Endothelial cell of umbilical vein (primary cell): ENCODE measurements around the gene PRLR. TPM values are rescaled to one million over a fixed set of nuclear protein-coding genes. Genes with fewer than 3 reads are reported as not detected.
A peak's percentile ranks its signal among the peaks of the same experiment; 100 is the strongest.

Source experiments
- BruUV-seq: library from RNA; stranded (reverse); fragments of 400-500 nt; replicated peaks from 2 replicates; lab custom pipeline; 2021; lab: Mats Ljungman, UMichigan
- CTCF ChIA-PET: fragments of 300-600, 350-600 bp; sonication (Branson Sonifier 250); formaldehyde crosslinking; loops from one replicate; lab custom pipeline; 2021; ENCODE audit warnings: antibody characterized with exemption, inconsistent platforms; lab: Charles Lee
- POLR2A ChIA-PET: fragments of 300-600, 350-600 bp; sonication (Branson Sonifier 250); formaldehyde crosslinking; loops from one replicate; lab custom pipeline; 2021; ENCODE audit warnings: antibody characterized with exemption, inconsistent platforms; lab: Charles Lee
- DNase-seq: peaks from one replicate; pipeline ENCODE4 v3.0.0-alpha.2; 2011; ENCODE audit warnings: low read depth, low spot score
- FAIRE-seq: peaks from 2 replicates; lab custom pipeline; 2011; peaks lifted over from hg19 to GRCh38; lab: Jason Lieb, UNC
- H2AFZ ChIP-seq: 2 replicates; pipeline ENCODE4 v1.6.0; 2012; ENCODE audit warnings: low read depth, low read length, control low read depth, inconsistent platforms
- H3K27ac ChIP-seq: 2 replicates; pipeline ENCODE4 v1.5.1; 2011; ENCODE audit warnings: low read depth, mild to moderate bottlenecking, control low read depth, low read length, moderate library complexity; ENCODE audit not compliant: insufficient read depth
- H3K27me3 ChIP-seq, 2 experiments: 2 replicates each; pipeline versions ENCODE4 v1.6.0 to v1.6.1; 2011; ENCODE audit warnings: low read length in 2 of 2, mixed read lengths in 1 of 2; ENCODE audit not compliant: control insufficient read depth in 2 of 2, insufficient read depth in 2 of 2
- H3K36me3 ChIP-seq, 2 experiments: 2 replicates in 1 of 2; 3 replicates in 1 of 2; pipeline ENCODE4 v1.5.1; 2011; ENCODE audit warnings: low read length in 2 of 2, mild to moderate bottlenecking in 1 of 2, moderate library complexity in 1 of 2; ENCODE audit not compliant: control insufficient read depth in 2 of 2, insufficient read depth in 2 of 2; ENCODE audit errors: extremely low read depth in 1 of 2
- H3K4me1 ChIP-seq: 3 replicates; pipeline ENCODE4 v1.5.1; 2011; ENCODE audit warnings: mild to moderate bottlenecking, low read length; ENCODE audit not compliant: control insufficient read depth, insufficient read depth; ENCODE audit errors: extremely low read depth
- H3K4me2 ChIP-seq: 2 replicates; pipeline ENCODE4 v1.6.1; 2011; ENCODE audit warnings: low read length, control low read depth, mixed read lengths; ENCODE audit not compliant: insufficient read depth
- H3K4me3 ChIP-seq, 3 experiments: fragments of 200-600 bp in 1 of 3; sonication (generic), shearing (Covaris generic) in 1 of 3; replicated peaks in 1 of 3; 2 replicates each; pipeline ENCODE4 v1.5.1; 2011 to 2016; ENCODE audit warnings: control low read depth in 3 of 3, low read length in 3 of 3, mild to moderate bottlenecking in 2 of 3, inconsistent platforms in 1 of 3, low read depth in 1 of 3, moderate library complexity in 1 of 3; ENCODE audit not compliant: insufficient read depth in 1 of 3
- H3K79me2 ChIP-seq: 2 replicates; pipeline ENCODE4 v1.6.0; 2012; ENCODE audit warnings: low read length, inconsistent platforms; ENCODE audit not compliant: control insufficient read depth, insufficient read depth
- H3K9ac ChIP-seq: replicated peaks from 2 replicates; pipeline ENCODE3; 2011; ENCODE audit warnings: low read length, control low read depth; ENCODE audit not compliant: insufficient read depth; ENCODE audit errors: extremely low read depth
- H3K9me1 ChIP-seq: replicated peaks from 3 replicates; pipeline ENCODE4 v1.6.0; 2011; ENCODE audit warnings: mild to moderate bottlenecking, low read length; ENCODE audit not compliant: control insufficient read depth, insufficient read depth; ENCODE audit errors: extremely low read depth
- H3K9me3 ChIP-seq: replicated peaks from 2 replicates; pipeline ENCODE4 v1.5.1; 2012; ENCODE audit warnings: low read length, inconsistent platforms; ENCODE audit not compliant: control insufficient read depth, insufficient read depth
- H4K20me1 ChIP-seq: replicated peaks from 2 replicates; pipeline ENCODE3; 2011; ENCODE audit warnings: mild to moderate bottlenecking, low read length; ENCODE audit not compliant: control insufficient read depth, insufficient read depth; ENCODE audit errors: extremely low read depth
- JUN ChIP-seq: IDR thresholded peaks from 2 replicates; pipeline ENCODE4 v1.6.1; 2011; ENCODE audit warnings: borderline replicate concordance, low read depth; ENCODE audit not compliant: insufficient read length, insufficient read depth
- MYC ChIP-seq: IDR thresholded peaks from one replicate; pipeline ENCODE4 v1.6.1; 2011; ENCODE audit warnings: mild to moderate bottlenecking, low read depth, low read length
- dilution Hi-C: fragments of 300-500 bp; cut with MboI; formaldehyde crosslinking; loops from one replicate; pipeline ENCODE4 v1.15.0; 2019; ENCODE audit warnings: low sequenced_read_pairs; ENCODE audit not compliant: extremely low pct_ligation_motif_present
- intact Hi-C: fragments of 100-400 bp; cut with micrococcal nuclease; formaldehyde crosslinking; loops from one replicate; pipeline ENCODE4 v1.10.0; 2022
- polyA plus RNA-seq, 4 experiments: library from polyadenylated mRNA; depleted of rRNA in 3 of 4; stranded (reverse) in 3 of 4; unstranded in 1 of 4; fragments of >200 nt; gene quantifications; 2 replicates each; pipeline versions ENCODE4 v1.2.1 to v1.2.3, GENCODE V29; 2011 to 2012; ENCODE audit warnings: missing spikeins in 1 of 4
- total RNA-seq: library from RNA; stranded (reverse); gene quantifications from 2 replicates; pipeline ENCODE4 v1.2.3, GENCODE V29; 2021
- TF ChIP-seq, protein P1 (sequence below), 2 donors: IDR thresholded peaks; 1 replicate in 1 of 2; 2 replicates in 1 of 2; pipeline ENCODE4 v1.5.1; 2011; ENCODE audit warnings: low read length in 2 of 2, mild to moderate bottlenecking in 2 of 2, moderate library complexity in 2 of 2, control low read depth in 1 of 2, inconsistent platforms in 1 of 2, low read depth in 1 of 2; ENCODE audit not compliant: insufficient read depth in 1 of 2; ENCODE audit errors: extremely low read depth in 1 of 2
- TF ChIP-seq, protein P2 (sequence below): IDR thresholded peaks from 2 replicates; pipeline ENCODE4 v1.6.1; 2011; ENCODE audit not compliant: insufficient read depth, insufficient read length

The PRLR gene
- total and polyA plus RNA-seq, 2 donors (not counting 3 experiments of a cell fraction or from before 2014, with no cell fraction given) = not detected

DNA sequence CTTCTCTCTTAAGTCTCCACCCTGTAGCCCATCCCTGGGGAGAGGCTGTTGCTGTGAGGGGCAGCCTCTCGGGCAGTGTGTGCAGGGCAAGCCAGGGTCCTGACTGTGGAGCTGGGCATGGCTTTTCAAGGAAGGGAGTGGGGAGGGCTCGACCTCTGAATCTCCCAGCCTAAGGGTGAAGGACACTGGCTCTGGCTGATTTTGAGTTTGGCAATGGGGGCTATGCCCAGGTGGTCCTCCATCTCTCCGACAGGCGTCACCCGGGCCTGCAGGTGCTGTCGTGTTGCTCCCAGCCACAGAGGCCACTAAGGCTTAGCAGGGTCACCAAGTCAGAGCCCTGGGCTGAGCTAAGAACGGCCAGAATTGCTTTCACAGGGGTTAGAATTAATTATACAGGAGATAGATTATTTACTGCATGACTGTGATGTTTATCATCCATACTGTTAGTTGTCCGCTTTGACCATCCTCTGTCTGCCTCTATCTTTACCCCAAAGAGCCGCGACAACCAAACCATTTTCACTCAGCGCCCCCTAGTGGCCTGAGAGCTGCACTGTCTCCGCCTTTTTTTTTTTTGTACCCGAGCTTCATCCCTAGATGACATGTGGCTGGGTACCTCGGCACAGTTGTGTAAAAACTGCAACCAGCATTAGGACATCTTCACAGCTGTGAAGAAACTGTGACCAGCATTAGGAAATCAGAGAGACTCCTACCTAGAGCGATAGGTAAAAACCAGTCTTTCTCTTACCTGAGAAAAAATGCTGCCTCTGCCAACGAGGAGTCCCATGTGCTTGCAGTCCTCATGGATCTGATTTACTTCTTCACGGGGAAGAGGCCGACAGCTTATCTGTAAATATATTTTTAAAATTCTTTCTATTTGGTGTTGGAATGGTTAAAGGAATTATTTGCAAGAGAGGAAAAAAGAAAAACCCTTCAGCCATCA lies 227.0 kb downstream of the PRLR start:
- FAIRE-seq (peak; percentile 67), DNase-seq (peak; percentile 55)
- no peaks in the 10 kb centered on the region for H3K9me3 ChIP-seq
- TF ChIP-seq MYC = no peak
- TF ChIP-seq, protein P1, sequence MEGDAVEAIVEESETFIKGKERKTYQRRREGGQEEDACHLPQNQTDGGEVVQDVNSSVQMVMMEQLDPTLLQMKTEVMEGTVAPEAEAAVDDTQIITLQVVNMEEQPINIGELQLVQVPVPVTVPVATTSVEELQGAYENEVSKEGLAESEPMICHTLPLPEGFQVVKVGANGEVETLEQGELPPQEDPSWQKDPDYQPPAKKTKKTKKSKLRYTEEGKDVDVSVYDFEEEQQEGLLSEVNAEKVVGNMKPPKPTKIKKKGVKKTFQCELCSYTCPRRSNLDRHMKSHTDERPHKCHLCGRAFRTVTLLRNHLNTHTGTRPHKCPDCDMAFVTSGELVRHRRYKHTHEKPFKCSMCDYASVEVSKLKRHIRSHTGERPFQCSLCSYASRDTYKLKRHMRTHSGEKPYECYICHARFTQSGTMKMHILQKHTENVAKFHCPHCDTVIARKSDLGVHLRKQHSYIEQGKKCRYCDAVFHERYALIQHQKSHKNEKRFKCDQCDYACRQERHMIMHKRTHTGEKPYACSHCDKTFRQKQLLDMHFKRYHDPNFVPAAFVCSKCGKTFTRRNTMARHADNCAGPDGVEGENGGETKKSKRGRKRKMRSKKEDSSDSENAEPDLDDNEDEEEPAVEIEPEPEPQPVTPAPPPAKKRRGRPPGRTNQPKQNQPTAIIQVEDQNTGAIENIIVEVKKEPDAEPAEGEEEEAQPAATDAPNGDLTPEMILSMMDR (IDR thresholded peaks at IDR 0.05; ENCODE audit: extremely low read depth in 1 of 2, insufficient read depth in 1 of 2, low read depth in 1 of 2, low read length in 2 of 2) = peak; percentile 88 to 90
- H4K20me1 ChIP-seq = no peaks in the 10 kb centered on the region
- no peaks in the 10 kb centered on the region for H3K36me3 ChIP-seq
- dilution Hi-C loops = no loop called here
- ChIA-PET POLR2A (no interaction called here), CTCF (interaction anchor here (0.6 to 3.9 kb wide), 35 partner anchors 8 to 1068 kb away, joined by 3 to 61 read pairs (median 4); partner anchors contain the start of genes BRIX1, DNAJC21 and RAD1)
- no peaks in the 10 kb centered on the region for H3K9me1 ChIP-seq
- no peak overlapping the region for H3K4me2 ChIP-seq
- no TSS peak for BruUV-seq
- intact Hi-C loops = loop anchor here (1.0 to 5.0 kb wide), 3 partner anchors 45 to 529 kb away; no protein-coding TSS in a partner anchor
- no peak overlapping the region for H3K4me3 ChIP-seq
- no peak overlapping the region for H3K27ac ChIP-seq
- H3K4me1 ChIP-seq = no peaks in the 10 kb centered on the region
- H3K79me2 ChIP-seq = no peaks in the 10 kb centered on the region
- H2AFZ ChIP-seq = no peak overlapping the region
- no peak overlapping the region for H3K9ac ChIP-seq
- H3K27me3 ChIP-seq = peaks cover 6 to 9% of the 10 kb centered on the region in 2 experiments

DNA sequence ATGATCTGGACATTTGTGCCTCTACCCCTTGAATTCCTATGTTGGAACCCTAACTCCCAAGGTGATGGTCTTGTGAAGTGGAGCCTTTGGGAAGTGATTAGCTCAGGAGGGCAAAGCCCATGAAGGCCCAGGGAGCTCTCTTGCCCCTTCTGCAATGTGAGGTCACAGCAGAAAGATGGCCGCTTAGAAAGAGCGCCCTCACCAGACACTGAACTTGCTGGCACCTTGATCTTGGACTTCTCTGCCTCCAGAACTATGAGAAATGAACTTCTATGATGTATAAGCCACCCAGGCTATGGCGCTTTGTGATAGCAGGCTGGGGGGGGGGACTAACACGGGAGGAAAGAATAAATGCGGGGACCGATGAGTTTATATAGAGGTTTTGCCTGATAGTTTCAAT lies 227.8 kb downstream of the PRLR start:
- intact Hi-C loops = loop anchor here (5.0 kb wide), 1 partner anchor 515 kb away; no protein-coding TSS in a partner anchor
- Histone ChIP-seq H3K9me1 (no peaks in the 10 kb centered on the region), H3K27me3 (peaks cover 6 to 9% of the 10 kb centered on the region in 2 experiments), H2AFZ (no peak overlapping the region), H3K9me3 (no peaks in the 10 kb centered on the region), H3K27ac (no peak overlapping the region), H3K4me3 (no peak overlapping the region), H3K36me3 (no peaks in the 10 kb centered on the region), H4K20me1 (no peaks in the 10 kb centered on the region), H3K9ac (no peak overlapping the region), H3K79me2 (no peaks in the 10 kb centered on the region), H3K4me2 (no peak overlapping the region), H3K4me1 (no peaks in the 10 kb centered on the region)
- no peak for DNase-seq
- ChIA-PET POLR2A (no interaction called here), CTCF (interaction anchor here (1.0 to 3.9 kb wide), 7 partner anchors 9 to 527 kb away, joined by 3 to 61 read pairs (median 5); no protein-coding TSS in a partner anchor)
- dilution Hi-C loops = no loop called here
- BruUV-seq = no TSS peak
- FAIRE-seq = no peak
- TF ChIP-seq MYC = no peak
- no peak for TF ChIP-seq JUN
- TF ChIP-seq, protein P2, sequence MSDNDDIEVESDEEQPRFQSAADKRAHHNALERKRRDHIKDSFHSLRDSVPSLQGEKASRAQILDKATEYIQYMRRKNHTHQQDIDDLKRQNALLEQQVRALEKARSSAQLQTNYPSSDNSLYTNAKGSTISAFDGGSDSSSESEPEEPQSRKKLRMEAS = no peak
